Measurements from ENCODE around the gene FAM161B.
"Not testable (repeated sequence)": the region's sequence is repeated elsewhere in the genome, so short reads cannot be mapped to it uniquely, and the experiment has no call there.

Gene FAM161B

GRCh38 chr14:73949752-73950734 is at the start of gene FAM161B, which contains the start of gene COQ6:
Gene FAM161B (minus strand): TSS chr14:73950094. CDS start chr14:73950026, 68 bp downstream.
Gene COQ6 (plus strand): TSS chr14:73950302. CDS start chr14:73950333, 31 bp downstream.
- DNase-seq (ENCODE audit: low spot score) = peak; percentile 93

- DNase-seq (ENCODE audit: low spot score) = no peak
Observed at GRCh38 chr14:73998726-73999125, 48.8 kb upstream of the FAM161B start.

- DNase-seq (ENCODE audit: low spot score) = no peak
Observed at GRCh38 chr14:73997944-73998447, 48.1 kb upstream of the FAM161B start.

GRCh38 chr14:73997108-73997943 is 47.4 kb upstream of the FAM161B start:
- DNase-seq (ENCODE audit: low spot score) = no peak

- DNase-seq (ENCODE audit: low spot score) = no peak
Observed at GRCh38 chr14:73996731-73997107, 46.8 kb upstream of the FAM161B start.

- no peak for DNase-seq (ENCODE audit: low spot score)
Observed at GRCh38 chr14:73995977-73996378, 46.1 kb upstream of the FAM161B start.

- DNase-seq (ENCODE audit: low spot score) = not testable (repeated sequence)
Observed at GRCh38 chr14:73994926-73995325, 45.0 kb upstream of the FAM161B start.

- DNase-seq (ENCODE audit: low spot score) = no peak
Observed at GRCh38 chr14:73991092-73991491, 41.2 kb upstream of the FAM161B start.

- not testable (repeated sequence) for DNase-seq (ENCODE audit: low spot score)
Observed at GRCh38 chr14:73988656-73989055, 38.8 kb upstream of the FAM161B start.

- no peak for DNase-seq (ENCODE audit: low spot score)
Observed at GRCh38 chr14:73988065-73988464, 38.2 kb upstream of the FAM161B start.

GRCh38 chr14:73977896-73978295 is 28.0 kb upstream of the FAM161B start:
- no peak for DNase-seq (ENCODE audit: low spot score)

- DNase-seq (ENCODE audit: low spot score) = no peak
Observed at GRCh38 chr14:73976125-73976524, 26.2 kb upstream of the FAM161B start.

- DNase-seq (ENCODE audit: low spot score) = peak; percentile 19
Observed at GRCh38 chr14:73973497-73973896, 23.6 kb upstream of the FAM161B start.

GRCh38 chr14:73968885-73969284 is 19.0 kb upstream of the FAM161B start:
- DNase-seq (ENCODE audit: low spot score) = no peak

GRCh38 chr14:73965216-73965615 is 15.3 kb upstream of the FAM161B start:
- no peak for DNase-seq (ENCODE audit: low spot score)

- no peak for DNase-seq (ENCODE audit: low spot score)
Observed at GRCh38 chr14:73961192-73961591, 11.3 kb upstream of the FAM161B start.

- no peak for DNase-seq (ENCODE audit: low spot score)
Observed at GRCh38 chr14:73958591-73958990, 8.7 kb upstream of the FAM161B start.

- no peak for DNase-seq (ENCODE audit: low spot score)
Observed at GRCh38 chr14:73955674-73956073, 5.8 kb upstream of the FAM161B start.

- no peak for DNase-seq (ENCODE audit: low spot score)
Observed at GRCh38 chr14:73953731-73954130, 3.8 kb upstream of the FAM161B start.

- no peak for DNase-seq (ENCODE audit: low spot score)
Observed at GRCh38 chr14:73945159-73945670, 4.7 kb downstream of the FAM161B start.

GRCh38 chr14:73944432-73945158 is 5.3 kb downstream of the FAM161B start:
- DNase-seq (ENCODE audit: low spot score) = no peak

- no peak for DNase-seq (ENCODE audit: low spot score)
Observed at GRCh38 chr14:73943083-73943482, 6.8 kb downstream of the FAM161B start.
